IMR-90 (cell line): ENCODE measurements around the gene PARD3. TPM values are rescaled to one million over a fixed set of nuclear protein-coding genes. Genes with fewer than 3 reads are reported as not detected.

Experiments used
- ATAC-seq: fragments of 200-7000 bp; cut with Tn5 transposase; 2 replicates; pipeline ENCODE4 v1.9.1; 2020; ENCODE audit warnings: low read depth, mild to moderate bottlenecking, moderate library complexity
- BruUV-seq: library from RNA; stranded (reverse); fragments of 400-500 nt; replicated peaks from 2 replicates; lab custom pipeline; 2021; lab: Mats Ljungman, UMichigan
- CTCF ChIA-PET: fragments of 300-600 bp; formaldehyde crosslinking; extraction: SDS; loops from one replicate; lab custom pipeline; 2021; ENCODE audit warnings: antibody characterized with exemption; lab: Yijun Ruan, JAX
- POLR2A ChIA-PET: fragments of 300-600 bp; sonication (Branson Sonifier 250); formaldehyde crosslinking; loops from one replicate; lab custom pipeline; 2022; ENCODE audit warnings: antibody characterized with exemption; ENCODE audit not compliant: unreplicated experiment; lab: Charles Lee
- DNase-seq: peaks from one replicate; pipeline ENCODE4 v3.0.0; 2013
- H2AFZ ChIP-seq: replicated peaks from 2 replicates; pipeline ENCODE3; 2013; ENCODE audit warnings: low read length, mild to moderate bottlenecking; ENCODE audit not compliant: poor library complexity
- H2AK5ac ChIP-seq: 2 replicates; pipeline ENCODE4 v1.6.1; 2013; ENCODE audit warnings: low read depth, low read length, inconsistent platforms
- H2AK9ac ChIP-seq: replicated peaks from 2 replicates; pipeline ENCODE3; 2013; ENCODE audit warnings: mild to moderate bottlenecking, low read depth, low read length, moderate library complexity; ENCODE audit not compliant: poor library complexity
- H2BK120ac ChIP-seq: 2 replicates; pipeline ENCODE4 v1.6.1; 2013; ENCODE audit warnings: low read depth, low read length, inconsistent platforms
- H2BK15ac ChIP-seq: 3 replicates; pipeline ENCODE4 v1.6.1; 2013; ENCODE audit warnings: low read depth, low read length, inconsistent platforms
- H2BK20ac ChIP-seq: 2 replicates; pipeline ENCODE4 v1.6.1; 2013; ENCODE audit warnings: low read depth, mild to moderate bottlenecking, inconsistent platforms, low read length, moderate library complexity
- H2BK5ac ChIP-seq: 2 replicates; pipeline ENCODE4 v1.6.1; 2013; ENCODE audit warnings: mild to moderate bottlenecking, low read depth, low read length, inconsistent platforms; ENCODE audit not compliant: poor library complexity, severe bottlenecking
- H3K14ac ChIP-seq: replicated peaks from 2 replicates; pipeline ENCODE4 v1.6.1; 2013; ENCODE audit warnings: low read depth, low read length, inconsistent platforms
- H3K18ac ChIP-seq: 2 replicates; pipeline ENCODE4 v1.6.1; 2013; ENCODE audit warnings: low read depth, low read length, control low read depth
- H3K23ac ChIP-seq: 2 replicates; pipeline ENCODE4 v1.6.1; 2013; ENCODE audit warnings: low read depth, low read length, inconsistent platforms
- H3K27ac ChIP-seq: 2 replicates; pipeline ENCODE4 v1.5.1; 2013; ENCODE audit warnings: mild to moderate bottlenecking, control low read depth, low read length; ENCODE audit not compliant: insufficient read depth
- H3K27me3 ChIP-seq: 2 replicates; pipeline ENCODE4 v1.6.1; 2013; ENCODE audit warnings: low read length; ENCODE audit not compliant: control insufficient read depth, insufficient read depth
- H3K36me3 ChIP-seq: 2 replicates; pipeline ENCODE4 v1.6.1; 2013; ENCODE audit warnings: low read length, mixed read lengths; ENCODE audit not compliant: control insufficient read depth, insufficient read depth
- H3K4ac ChIP-seq: 2 replicates; pipeline ENCODE4 v1.6.1; 2013; ENCODE audit warnings: low read depth, low read length, inconsistent platforms
- H3K4me1 ChIP-seq: 2 replicates; pipeline ENCODE4 v1.6.1; 2013; ENCODE audit warnings: low read length, mixed read lengths; ENCODE audit not compliant: control insufficient read depth, insufficient read depth
- H3K4me2 ChIP-seq: 2 replicates; pipeline ENCODE4 v1.6.1; 2013; ENCODE audit warnings: low read depth, mild to moderate bottlenecking, control low read depth, low read length, moderate library complexity
- H3K4me3 ChIP-seq: 2 replicates; pipeline ENCODE4 v1.5.1; 2013; ENCODE audit warnings: low read depth, mild to moderate bottlenecking, control low read depth, low read length, moderate library complexity; ENCODE audit not compliant: insufficient read depth
- H3K56ac ChIP-seq: 2 replicates; pipeline ENCODE4 v1.6.1; 2013; ENCODE audit warnings: low read length, inconsistent platforms; ENCODE audit not compliant: insufficient read depth; ENCODE audit errors: extremely low read depth
- H3K79me1 ChIP-seq, 2 experiments: 2 replicates each; pipeline ENCODE4 v1.6.1; 2013; ENCODE audit warnings: low read length in 2 of 2, inconsistent platforms in 1 of 2, low read depth in 1 of 2
- H3K9ac ChIP-seq: 2 replicates; pipeline ENCODE4 v1.6.1; 2013; ENCODE audit warnings: low read depth, low read length, control low read depth
- H3K9me1 ChIP-seq: 2 replicates; pipeline ENCODE4 v1.6.1; 2013; ENCODE audit warnings: low read length, inconsistent platforms; ENCODE audit not compliant: insufficient read depth
- H3K9me3 ChIP-seq: 2 replicates; pipeline ENCODE4 v1.6.1; 2013; ENCODE audit warnings: low read length; ENCODE audit not compliant: control insufficient read depth, insufficient read depth
- H4K20me1 ChIP-seq: 2 replicates; pipeline ENCODE4 v1.6.1; 2013; ENCODE audit warnings: low read length, inconsistent platforms; ENCODE audit not compliant: insufficient read depth
- H4K5ac ChIP-seq: 2 replicates; pipeline ENCODE4 v1.6.1; 2013; ENCODE audit warnings: mild to moderate bottlenecking, low read depth, low read length, control low read depth
- H4K8ac ChIP-seq, 2 experiments: 2 replicates each; pipeline ENCODE4 v1.6.1; 2013; ENCODE audit warnings: low read depth in 2 of 2, low read length in 2 of 2, control low read depth in 1 of 2, inconsistent platforms in 1 of 2
- H4K91ac ChIP-seq: 2 replicates; pipeline ENCODE4 v1.6.1; 2013; ENCODE audit warnings: low read depth, low read length, inconsistent platforms; ENCODE audit not compliant: insufficient read depth
- CEBPB ChIP-seq: IDR thresholded peaks from 2 replicates; pipeline ENCODE4 v1.6.1; 2012; ENCODE audit warnings: low read depth, low read length, improper control_type of control experiment
- POLR2A ChIP-seq: IDR thresholded peaks from 2 replicates; pipeline ENCODE4 v1.6.1; 2012; ENCODE audit warnings: mild to moderate bottlenecking, low read depth, low read length
- RAD21 ChIP-seq: IDR thresholded peaks from 2 replicates; pipeline ENCODE4 v1.6.1; 2012; ENCODE audit warnings: low read length, improper control_type of control experiment
- WGBS, 2 experiments: methylation state at CpG; one replicate each; pipeline versions ENCODE4 v1.1.5 to v1.1.7; 2013; ENCODE audit warnings: missing lambda C conversion rate in 2 of 2; ENCODE audit not compliant: insufficient read length in 1 of 2; ENCODE audit errors: extremely low coverage in 2 of 2; 5-methylcytosine and 5-hydroxymethylcytosine counted together
- dilution Hi-C: fragments of 300-500 bp; cut with HindIII; formaldehyde crosslinking; loops from one replicate; pipeline ENCODE4 v1.14.3; 2018; ENCODE audit warnings: low sequenced_read_pairs; ENCODE audit not compliant: unreplicated experiment
- in situ Hi-C: fragments of 300-500 bp; cut with MboI; formaldehyde crosslinking; loops from 3 replicates; pipeline ENCODE4 v1.14.3; 2019; ENCODE audit warnings: low sequenced_read_pairs, inconsistent platforms, mixed read lengths
- intact Hi-C: fragments of 100-400 bp; cut with micrococcal nuclease; formaldehyde crosslinking; loops from 2 replicates; pipeline ENCODE4 v1.10.0; 2022
- polyA plus RNA-seq, 3 experiments: library from polyadenylated mRNA; depleted of rRNA; stranded (reverse); fragments of >200 nt; gene quantifications; 2 replicates each; pipeline ENCODE4 v1.2.3, GENCODE V29; 2012; ENCODE audit warnings: low replicate concordance in 1 of 3
- total RNA-seq: library from RNA; depleted of rRNA; stranded (reverse); fragments of >200 nt; gene quantifications from 2 replicates; pipeline ENCODE4 v1.2.3, GENCODE V29; 2012

PARD3 gene
- total and polyA plus RNA-seq, 2 of the 4 experiments (the other 2 are of a cell fraction), result 14.6 to 37.5 TPM

DNA sequence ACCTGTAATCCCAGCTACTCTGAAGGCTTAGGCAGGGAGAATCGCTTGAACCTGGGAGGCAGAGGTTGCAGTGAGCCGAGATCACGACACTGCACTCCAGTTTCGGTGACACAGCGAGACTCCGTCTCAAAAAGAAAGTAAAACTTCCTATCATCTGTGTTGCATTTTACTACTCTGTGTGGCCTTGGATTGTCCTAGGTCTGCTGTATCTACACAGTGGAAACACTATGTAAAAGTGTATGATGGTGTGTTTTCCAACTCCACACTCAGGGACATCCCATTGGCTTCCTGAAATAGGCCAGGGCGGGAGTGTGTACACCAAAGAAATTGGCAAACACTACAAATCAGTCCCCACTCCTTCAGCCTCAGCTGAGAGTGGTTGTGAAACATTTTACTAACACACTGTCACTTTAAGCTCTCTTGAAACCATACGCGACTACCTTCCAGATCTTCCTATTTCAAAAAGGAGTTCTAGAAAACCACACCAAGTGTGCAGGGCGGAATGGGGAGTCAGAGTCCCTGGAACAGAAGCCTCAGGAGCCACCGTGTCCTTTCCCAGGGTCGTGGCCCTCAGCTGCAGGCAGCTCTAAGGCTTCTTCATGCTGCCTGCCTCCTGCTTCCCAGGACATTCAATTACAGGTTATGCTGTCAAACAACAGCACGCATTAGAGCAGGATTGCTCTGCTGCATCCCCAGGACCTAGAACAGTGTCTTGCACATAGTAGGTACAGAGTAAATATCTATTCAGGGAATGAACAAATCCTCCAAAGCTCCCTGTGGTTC lies 275.4 kb downstream of the PARD3 start:
- no peak overlapping the region for H4K91ac ChIP-seq
- H3K4me3 ChIP-seq, result peak overlapping the region; percentile 17; the same call in 1 of the 2 replicates
- ChIA-PET CTCF (no interaction called here), POLR2A (no interaction called here)
- H3K56ac ChIP-seq, result no peak overlapping the region
- peak overlapping the region; percentile 50; the same call in 1 of the 2 replicates for H4K5ac ChIP-seq
- peak overlapping the region; percentile 91 for H3K14ac ChIP-seq
- TF ChIP-seq POLR2A (no peak), CEBPB (0 out of 2 replicates have a peak, but pooled peaks have one; percentile 24), RAD21 (no peak)
- BruUV-seq, result no TSS peak
- peaks cover 7 to 37% of the 10 kb centered on the region in 2 experiments for H3K79me1 ChIP-seq
- peak overlapping the region; percentile 75 for H3K4me2 ChIP-seq
- H3K18ac ChIP-seq, result peak overlapping the region; percentile 3; the same call in 1 of the 2 replicates
- H3K27me3 ChIP-seq, result no peaks in the 10 kb centered on the region
- peak overlapping the region; percentile 12 for H2BK120ac ChIP-seq
- in situ Hi-C loops (no loop called here), intact Hi-C loops (no loop called here), dilution Hi-C loops (no loop called here)
- H4K8ac ChIP-seq, result peak overlapping the region in 1 of 2 experiments; percentile 60; a peak in 1 of 4 replicates
- no peaks in the 10 kb centered on the region for H4K20me1 ChIP-seq
- WGBS, 2 experiments, result 66% methylated on average over 3 of the region's 13 CpGs; no CpG with 5 or more reads in 1 of the 2 experiments
- H2AFZ ChIP-seq, result peak overlapping the region; percentile 65
- no peak overlapping the region for H3K27ac ChIP-seq
- H2BK15ac ChIP-seq, result no peak overlapping the region; the same call in 2 of the 3 replicates
- H2AK5ac ChIP-seq, result peak overlapping the region; percentile 17; the same call in 1 of the 2 replicates
- no peak overlapping the region for H3K9ac ChIP-seq
- no peak overlapping the region for H2AK9ac ChIP-seq
- H3K36me3 ChIP-seq, result no peaks in the 10 kb centered on the region
- H3K4ac ChIP-seq, result peak overlapping the region; percentile 66; the same call in 1 of the 2 replicates
- DNase-seq, result no peak
- H2BK20ac ChIP-seq, result peak overlapping the region; percentile 56
- H3K9me3 ChIP-seq, result no peaks in the 10 kb centered on the region
- ATAC-seq, result peak; percentile 84
- no peak overlapping the region for H2BK5ac ChIP-seq
- H3K23ac ChIP-seq, result peak overlapping the region; percentile 71
- peaks cover 3% of the 10 kb centered on the region for H3K9me1 ChIP-seq
- H3K4me1 ChIP-seq, result peaks cover 4% of the 10 kb centered on the region
